GM18519 (cell line): ENCODE data around the gene CPHXL2.

ENCODE experiments used
- ATAC-seq: cut with Tn5 transposase; IDR thresholded peaks from one replicate; pipeline ENCODE4 v1.9.1; 2021; ENCODE audit warnings: mild to moderate bottlenecking, moderate library complexity; ENCODE audit not compliant: unreplicated experiment, low FRiP score

Gene CPHXL2

DNA sequence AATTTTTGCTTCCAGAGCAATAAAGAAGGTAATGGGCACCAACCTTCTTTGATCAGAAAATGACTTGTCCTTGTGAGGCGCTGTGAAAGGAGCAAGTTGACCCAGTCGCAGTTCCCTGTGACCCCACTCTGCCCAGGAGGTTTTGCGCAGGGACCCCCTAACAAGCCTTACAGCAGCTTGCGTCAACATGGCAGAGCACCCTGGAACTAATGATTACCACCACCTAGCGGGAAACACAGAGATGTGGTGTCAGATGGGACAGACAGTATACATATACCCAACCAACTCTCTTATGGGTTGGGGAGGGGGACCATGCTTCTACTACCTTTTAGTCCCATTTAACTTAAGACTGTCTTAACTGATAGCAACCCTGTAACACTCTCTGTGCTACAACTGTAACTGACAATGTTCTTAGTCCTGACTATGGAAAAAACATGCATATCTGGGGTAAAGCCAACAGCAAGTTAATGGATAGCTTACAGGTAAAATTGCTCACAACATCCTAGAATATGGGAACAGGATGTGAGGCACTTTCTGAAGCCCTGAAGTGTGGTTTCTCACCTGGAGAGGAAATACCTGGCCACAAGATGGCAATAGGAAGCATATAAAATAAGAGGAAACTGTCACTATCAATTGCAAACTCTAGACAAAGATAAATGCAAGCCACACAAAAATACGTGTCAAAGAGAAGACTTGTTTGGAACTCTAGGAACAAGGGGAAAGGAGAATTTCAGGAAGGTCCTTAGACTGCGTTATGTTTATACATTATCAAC, 32.4 kb downstream of the CPHXL2 start:
- no peak for ATAC-seq

DNA sequence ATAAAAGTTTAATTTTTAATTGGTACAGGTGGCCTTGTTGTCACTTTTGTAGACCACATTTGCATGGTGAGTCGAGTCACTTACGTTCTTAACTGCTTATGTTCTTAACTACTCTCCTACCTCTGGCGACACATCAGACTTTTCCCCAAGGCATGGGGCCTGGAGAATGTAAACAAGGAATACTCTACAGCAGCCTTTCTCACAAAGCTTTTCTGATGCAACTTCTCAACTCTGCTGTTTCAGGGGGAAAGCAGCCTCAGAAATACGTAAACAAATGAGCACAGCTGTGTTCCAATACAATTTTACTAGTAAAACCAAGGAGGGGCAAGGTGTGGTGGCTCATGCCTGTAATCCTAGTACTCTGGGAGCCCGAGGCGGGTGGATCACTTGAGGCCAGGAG, 36.2 kb downstream of the CPHXL2 start:
- ATAC-seq, result no peak

DNA sequence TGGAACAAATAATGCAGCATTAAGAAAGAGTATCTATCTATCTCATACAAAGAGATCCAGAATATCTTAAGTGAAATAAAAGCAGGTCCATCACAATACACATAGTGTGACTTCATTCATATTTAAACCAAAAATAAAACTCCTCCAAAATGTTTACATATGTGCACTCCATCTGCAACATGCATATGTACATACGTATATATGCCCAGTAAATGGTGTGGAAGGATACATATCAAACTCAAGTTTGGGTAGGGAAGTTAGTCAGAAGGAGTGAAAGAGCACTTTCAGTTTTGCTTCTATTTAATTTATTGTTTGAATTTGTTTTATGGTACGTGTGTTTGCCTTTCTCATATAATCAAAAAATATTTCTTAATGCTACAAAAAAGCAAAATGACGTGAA, 41.8 kb downstream of the CPHXL2 start:
- ATAC-seq, result no peak

DNA sequence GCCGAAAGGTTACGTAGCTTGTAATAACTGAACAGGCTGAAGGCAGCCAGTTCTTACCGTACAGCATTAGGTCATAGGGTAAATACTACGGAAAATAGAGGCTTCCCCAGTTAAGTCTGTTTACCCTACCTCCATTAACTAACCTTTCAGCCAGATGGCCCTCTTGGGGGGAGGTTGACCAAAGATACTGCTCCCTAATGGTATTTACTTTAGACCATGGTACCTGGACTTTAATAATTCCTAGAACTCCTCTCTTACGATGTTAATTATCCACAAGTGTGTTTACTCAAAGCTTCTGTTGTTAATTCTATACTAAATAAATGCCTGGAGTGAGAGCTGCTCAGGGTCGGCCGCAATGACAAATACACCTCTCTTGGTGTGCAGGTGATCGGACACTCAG, 44.0 kb downstream of the CPHXL2 start:
- ATAC-seq, result no peak

DNA sequence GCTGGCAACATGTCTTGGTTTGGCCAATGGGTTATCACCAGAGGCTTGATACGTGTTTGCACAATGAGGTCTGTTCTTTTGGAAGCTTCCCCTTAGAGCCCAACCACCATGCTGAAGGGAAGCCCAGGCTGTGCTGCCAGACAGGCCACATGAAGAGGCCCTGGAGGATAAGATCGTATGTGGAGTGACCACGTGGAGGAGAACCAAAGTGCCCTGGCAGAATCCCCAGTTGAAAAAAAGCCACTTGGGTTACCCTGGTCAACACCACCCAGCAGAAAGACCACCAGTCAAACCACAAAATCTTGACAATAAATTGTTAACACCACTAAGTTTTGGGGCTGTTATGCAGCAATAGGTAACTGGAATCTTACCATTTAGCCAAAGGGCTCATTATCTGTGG, 46.8 kb downstream of the CPHXL2 start:
- no peak for ATAC-seq

DNA sequence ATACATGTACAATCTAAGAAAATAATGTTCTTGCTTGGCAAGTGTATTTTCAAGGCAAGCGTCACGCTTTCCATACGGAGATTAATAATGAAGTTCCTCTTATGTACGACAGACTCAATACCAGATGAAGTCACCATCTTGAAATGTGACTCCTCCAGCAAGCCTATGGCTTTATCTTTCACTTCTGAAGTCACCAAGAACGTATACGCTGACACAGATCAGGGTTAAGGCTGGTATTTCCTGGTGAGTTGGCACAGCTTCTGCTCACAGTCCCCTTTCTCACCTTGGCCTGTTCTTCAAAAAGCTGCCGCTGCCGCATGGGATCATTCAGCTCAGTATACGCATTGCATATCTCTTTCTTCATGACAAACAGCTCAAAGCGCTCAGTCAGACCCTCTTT, 47.7 kb downstream of the CPHXL2 start:
- no peak for ATAC-seq

DNA sequence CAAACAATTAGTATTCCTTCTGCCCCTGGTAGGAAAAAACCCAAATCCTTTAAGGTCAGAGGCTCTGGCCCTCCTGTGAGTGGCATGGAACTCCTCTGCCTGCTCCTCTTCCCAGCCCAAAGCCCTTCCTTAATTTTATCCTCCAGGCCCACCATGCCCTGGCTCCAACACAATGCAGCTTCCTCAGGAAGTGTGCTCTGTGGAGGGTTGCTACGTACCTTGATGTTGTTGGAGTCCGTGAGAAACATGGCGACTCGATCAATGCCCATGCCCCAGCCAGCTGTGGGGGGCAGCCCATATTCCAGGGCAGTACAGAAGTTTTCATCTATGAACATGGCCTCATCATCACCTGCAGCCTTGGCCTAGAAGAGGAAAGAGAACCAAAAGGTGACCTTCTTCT, 48.5 kb downstream of the CPHXL2 start:
- ATAC-seq, result no peak

DNA sequence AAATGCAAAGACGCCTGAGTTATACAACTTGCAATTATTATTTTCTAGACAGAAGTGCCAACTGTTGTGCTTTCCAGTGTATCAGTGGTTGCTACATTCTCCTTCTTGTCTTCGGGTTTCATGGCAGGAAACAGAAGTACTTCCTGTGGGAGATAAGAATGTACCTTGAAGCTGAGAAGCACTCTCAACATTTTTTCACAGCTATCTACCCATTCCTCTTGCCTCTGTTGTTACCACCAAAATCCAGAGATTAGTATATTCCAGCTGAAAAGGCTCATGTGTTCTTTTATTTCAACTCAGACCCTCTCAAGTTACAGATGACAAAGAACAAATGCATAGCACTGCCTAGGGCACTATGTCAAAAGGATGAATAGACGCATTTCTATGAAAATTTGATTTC, 49.0 kb downstream of the CPHXL2 start:
- no peak for ATAC-seq

DNA sequence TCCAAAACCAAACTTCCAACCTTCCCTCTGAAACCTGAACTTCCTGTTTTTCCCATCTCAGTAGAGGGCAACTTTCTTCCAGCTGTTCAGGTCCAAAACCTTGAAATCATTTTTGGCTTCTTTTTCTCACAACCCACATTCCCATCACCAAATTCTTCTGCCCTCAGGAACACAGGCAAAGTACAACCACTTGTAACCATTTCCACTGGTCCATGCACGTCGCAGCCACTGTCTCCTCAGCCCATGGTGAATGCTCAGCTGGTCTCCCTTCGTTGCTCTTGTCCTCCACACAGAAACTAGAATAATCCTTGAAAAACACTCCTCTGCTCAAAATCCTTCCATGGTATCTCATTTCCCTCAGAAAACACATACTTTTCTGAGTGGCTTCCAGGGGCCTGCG, 50.0 kb downstream of the CPHXL2 start:
- ATAC-seq, result no peak

DNA sequence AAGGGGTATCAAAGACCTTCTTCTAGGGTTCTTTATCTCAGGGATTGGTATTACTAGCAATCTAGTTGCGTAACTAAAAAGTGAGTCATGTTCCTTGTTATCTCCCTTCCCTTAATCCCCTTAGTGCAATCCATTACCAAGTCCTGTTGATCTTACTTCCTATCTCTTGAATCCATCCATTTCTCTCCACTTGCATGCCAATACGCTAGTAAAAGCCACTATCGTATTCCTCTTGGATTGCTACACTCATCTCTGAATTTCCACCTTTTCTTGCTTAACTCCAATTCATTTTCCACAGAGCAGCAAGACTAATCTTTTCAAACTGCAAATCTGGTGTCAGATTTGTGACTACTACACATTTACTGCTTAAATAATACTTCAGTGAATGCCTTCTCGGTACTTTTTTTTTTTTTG, 51.9 kb downstream of the CPHXL2 start:
- ATAC-seq, result no peak

DNA sequence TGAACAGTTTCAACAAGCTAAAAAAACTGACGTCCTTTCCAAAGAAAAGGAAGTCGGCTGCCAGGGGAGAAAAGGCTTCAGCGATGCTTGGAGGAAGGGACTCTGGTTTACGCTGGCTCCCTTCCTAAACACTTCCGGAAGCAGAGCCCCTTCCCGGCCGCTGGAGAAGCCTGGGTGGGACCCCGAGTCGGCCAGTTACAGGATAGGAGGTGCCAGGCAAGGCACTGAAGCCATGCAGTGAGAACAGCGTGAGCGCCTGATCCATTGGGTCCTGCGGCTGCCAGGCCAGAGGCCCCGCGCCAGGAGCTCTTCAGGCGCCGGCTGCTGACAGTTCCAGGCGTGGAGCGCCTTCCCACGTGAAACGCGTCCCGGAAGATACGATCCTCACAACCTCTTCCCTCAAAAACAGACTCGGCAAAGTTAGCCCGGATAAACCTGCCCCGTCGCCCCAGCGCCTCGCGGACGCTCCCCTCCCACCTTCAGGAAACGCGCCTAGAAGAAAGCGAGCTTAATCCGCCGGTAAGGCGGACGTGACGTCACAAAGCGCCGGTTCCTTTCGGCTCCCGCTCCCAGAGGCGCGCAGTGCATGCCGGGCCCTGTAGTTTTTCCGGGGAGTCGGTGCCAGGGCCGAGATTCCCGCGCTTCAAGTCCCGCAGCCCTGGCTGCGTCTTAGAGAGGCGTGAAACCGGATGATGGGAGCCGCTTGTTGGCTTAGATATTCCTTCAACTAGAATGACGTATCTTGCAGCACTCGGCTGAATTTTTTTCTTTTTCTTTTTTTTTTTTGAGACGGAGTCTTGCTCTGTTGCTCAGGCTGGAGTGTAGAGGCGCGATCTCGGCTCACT, 53.8 kb downstream of the CPHXL2 start, which contains the start of gene ADAT1:
ADAT1 (minus strand) TSS at position 521 of the 845 bp plus-strand sequence. CDS start 2,482 bp downstream, outside the sequence.
- ATAC-seq, result peak; percentile 92

DNA sequence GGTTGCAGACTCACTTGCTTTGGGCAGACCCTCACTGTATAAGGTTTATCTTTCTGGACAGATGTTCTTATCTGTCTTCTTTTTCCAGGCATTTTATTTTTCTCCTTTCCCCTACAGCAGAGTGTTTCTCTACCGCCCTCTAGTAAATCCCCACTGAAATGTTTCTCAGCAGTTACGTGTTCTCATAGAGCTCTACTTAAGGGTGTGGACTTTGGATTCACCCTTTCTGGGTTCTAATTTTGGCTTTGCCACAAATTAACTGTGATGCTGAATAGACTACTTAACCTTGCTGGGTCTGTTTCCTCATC, 55.7 kb downstream of the CPHXL2 start:
- no peak for ATAC-seq

DNA sequence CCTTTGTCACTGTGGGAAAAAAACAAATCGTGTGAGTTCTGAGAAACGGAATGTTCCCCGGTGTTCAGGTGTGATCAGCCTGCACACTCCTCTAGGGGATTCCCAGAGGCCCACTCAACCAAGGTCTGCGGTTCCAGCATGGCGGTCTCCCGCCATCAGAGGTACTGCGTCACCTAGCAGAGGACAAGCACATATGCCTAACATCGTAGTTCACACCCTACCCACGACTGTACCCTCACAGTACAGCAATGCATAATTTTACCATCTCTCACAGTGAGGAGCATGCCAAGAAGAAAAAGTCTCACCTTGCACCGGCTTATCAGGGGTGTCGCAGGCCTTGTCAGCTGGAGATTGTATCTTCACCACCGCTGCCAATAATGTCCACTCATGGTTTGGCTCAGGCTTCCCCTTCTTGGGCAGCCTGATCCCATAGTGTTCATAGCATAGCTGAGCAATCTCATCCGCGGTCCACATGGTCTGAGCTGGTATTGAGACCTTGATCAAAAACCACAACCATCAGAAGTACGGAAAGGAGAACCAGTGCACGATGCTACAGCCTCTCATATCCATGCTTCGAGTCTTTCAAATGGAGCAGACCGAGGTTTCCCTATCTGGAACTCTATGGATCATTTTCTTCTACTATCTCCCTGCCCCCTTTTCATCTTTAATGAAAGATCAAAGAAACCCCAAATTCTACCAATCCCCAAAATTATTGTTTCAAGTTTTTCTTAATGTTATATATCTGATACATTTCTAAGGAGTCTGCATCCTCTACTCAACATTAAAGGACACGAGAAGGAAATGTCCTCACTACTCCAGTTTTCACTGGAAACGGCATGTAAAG, 56.3 kb downstream of the CPHXL2 start:
- no peak for ATAC-seq

DNA sequence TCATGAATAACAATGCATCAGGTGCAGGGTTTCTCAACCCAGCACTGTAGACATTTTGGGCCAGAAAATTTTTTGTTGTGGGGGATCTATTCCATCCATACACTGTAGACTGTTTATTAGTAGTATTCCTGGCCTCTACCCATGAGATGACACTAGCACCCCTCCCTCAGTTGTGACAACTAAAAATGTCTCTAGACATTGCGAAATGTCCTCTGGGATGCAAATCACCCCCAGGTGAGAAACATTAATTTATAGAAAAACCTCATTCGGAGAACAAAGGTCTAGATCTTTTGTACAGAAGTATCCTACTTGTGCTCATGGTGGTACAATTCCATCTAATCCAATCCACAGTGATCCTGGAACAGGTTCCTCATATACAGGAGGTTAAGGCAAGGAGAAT, 58.0 kb downstream of the CPHXL2 start:
- no peak for ATAC-seq

DNA sequence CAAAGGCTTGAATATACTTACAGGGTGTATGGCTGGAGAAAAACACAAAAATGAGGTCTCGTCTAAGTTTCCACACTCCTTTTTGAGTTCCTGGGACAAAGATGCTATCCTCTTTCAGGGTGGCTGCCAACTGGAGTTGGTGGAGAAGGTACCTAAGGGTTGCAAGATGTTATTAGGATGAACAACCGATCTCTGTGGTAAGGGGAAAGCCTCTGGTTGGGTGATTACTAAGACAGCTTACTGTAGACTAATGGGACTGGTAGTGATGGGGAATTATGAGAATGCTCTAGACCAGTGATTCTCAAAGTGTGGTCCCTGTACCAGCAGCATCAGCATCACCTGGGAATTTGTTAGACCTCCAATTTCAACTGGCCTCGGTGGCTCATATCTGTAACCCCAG, 59.7 kb downstream of the CPHXL2 start:
- no peak for ATAC-seq

DNA sequence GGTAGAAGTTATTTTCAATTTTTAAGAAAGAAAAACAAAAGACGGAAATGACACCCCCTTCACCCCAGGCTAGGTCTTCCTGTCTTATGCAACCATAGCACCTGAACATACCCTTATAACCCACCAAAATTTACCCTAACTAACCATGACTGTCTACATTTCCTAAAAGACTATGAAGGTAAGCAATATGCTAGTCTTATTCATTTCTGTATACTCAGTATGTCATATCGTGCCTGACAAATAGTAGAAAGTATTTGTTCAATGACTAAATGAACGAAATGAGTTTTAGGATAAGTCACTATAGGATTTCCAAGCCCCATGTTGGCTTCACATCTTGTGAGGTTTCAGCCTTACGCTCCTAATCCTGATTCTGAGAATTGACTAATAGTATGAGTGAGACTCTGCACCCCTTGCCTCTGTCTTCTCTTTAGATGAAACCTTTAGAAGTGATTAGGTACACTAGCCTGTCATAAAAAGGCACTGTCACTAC, 60.2 kb downstream of the CPHXL2 start:
- ATAC-seq, result no peak

DNA sequence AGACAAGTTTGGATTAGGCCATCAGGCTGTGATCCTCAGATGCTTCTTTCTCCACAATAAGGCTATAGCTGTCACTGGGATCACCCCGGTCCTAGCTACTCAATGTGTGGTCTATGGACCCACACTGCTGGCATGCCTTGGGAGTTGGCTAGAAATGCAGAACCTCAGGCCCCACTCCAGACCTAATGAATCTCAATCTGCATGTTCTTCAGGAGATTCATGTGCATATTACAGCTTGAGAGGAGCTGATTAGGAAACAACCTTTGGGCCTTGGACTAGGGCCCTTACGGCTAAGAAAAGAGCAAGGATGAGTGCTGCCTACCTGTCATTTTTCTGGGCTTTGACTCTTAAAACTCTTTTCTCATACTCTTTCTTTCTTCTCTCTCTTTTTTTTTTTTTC, 61.2 kb downstream of the CPHXL2 start:
- ATAC-seq, result no peak

DNA sequence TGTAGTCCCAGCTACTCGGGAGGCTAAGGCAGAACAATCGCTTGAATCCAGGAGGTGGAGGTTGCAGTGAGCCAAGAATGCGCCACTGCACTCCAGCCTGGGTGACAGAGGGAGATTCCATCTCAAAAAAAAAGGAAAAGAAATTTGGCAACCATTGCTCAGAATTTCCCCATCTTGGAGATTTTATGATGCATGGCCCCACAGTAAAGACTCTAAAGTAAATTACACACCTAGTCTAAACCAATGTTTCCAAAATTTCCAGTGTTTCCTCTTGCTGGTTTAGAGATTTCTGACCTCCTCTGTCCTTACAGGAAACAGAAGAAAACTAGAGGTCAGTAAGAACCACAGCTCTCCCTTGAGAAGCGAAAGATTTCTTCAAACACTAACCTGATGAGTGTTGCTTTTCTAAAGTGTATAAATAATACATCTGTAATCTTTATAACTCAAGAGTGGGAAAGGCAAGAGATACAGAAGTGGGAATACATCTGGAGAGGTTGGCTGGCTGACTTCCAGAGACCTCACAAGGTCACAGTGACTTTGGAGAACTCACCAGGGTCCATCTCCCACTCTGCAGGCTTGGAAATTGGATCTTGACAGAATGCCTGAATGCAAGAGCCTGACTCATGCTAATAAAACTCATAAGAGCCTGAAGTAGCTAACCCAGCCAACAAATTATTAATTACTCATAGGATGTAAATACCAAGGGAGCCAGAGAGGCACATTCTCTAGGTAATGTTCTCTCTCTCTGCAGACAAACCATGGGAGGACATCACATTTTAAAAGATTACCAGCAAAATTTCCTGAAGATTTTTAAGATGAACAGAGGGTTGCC, 62.5 kb downstream of the CPHXL2 start:
- ATAC-seq, result no peak
